K562 (cell line): ENCODE data around the gene MAGI1. TPM values are rescaled to one million over a fixed set of nuclear protein-coding genes. Genes with fewer than 3 reads are reported as not detected.

Experiments used
- ATAC-seq: fragments of 200-7000 bp; cut with Tn5 transposase; 3 replicates; pipeline ENCODE4 v1.9.1; 2020; ENCODE audit warnings: moderate library complexity
- BruUV-seq: library from RNA; stranded (reverse); fragments of 400-500 nt; replicated peaks from 2 replicates; lab custom pipeline; 2021; lab: Mats Ljungman, UMichigan
- CTCF ChIA-PET: fragments of 300-600 bp; formaldehyde crosslinking; extraction: SDS; loops from one replicate; lab custom pipeline; 2021; ENCODE audit warnings: low intra/inter-chr PET ratio; lab: Yijun Ruan, JAX
- POLR2A ChIA-PET: fragments of 300-600, 350-650 bp; sonication (Branson Sonifier 250); formaldehyde crosslinking; extraction: SDS; loops from one replicate; lab custom pipeline; 2021; ENCODE audit warnings: antibody characterized with exemption, inconsistent platforms; lab: Yijun Ruan, JAX
- DNase-seq, 4 experiments: peaks; one replicate each; pipeline versions ENCODE4 v3.0.0 to v3.0.0-alpha.2; 2011 to 2018; ENCODE audit warnings: low spot score in 3 of 4, mixed read lengths in 3 of 4; ENCODE audit errors: extremely low read depth in 1 of 4
- FAIRE-seq: peaks from 2 replicates; lab custom pipeline; 2011; peaks lifted over from hg19 to GRCh38; lab: Jason Lieb, UNC
- H2AFZ ChIP-seq: 2 replicates; pipeline ENCODE4 v1.6.0; 2011; ENCODE audit warnings: low read depth, low read length, control low read depth, inconsistent platforms
- H3K27ac ChIP-seq: fragments of 200-600 bp; 3 replicates; pipeline ENCODE4 v1.8.0; 2011; ENCODE audit warnings: low read depth, mild to moderate bottlenecking, control low read depth, inconsistent platforms, low read length, moderate library complexity, mixed read lengths; ENCODE audit errors: extremely low read depth
- H3K27me3 ChIP-seq, 2 experiments: fragments of 300-600 bp in 1 of 2; 2 replicates in 1 of 2; 3 replicates in 1 of 2; pipeline versions ENCODE4 v1.6.0 to v1.8.0; 2011; ENCODE audit warnings: inconsistent platforms in 2 of 2, low read length in 2 of 2, mild to moderate bottlenecking in 1 of 2, mixed read lengths in 1 of 2, moderate library complexity in 1 of 2; ENCODE audit not compliant: control insufficient read depth in 2 of 2, insufficient read depth in 2 of 2
- H3K36me3 ChIP-seq: fragments of 300-600 bp; 3 replicates; pipeline ENCODE4 v1.8.0; 2011; ENCODE audit warnings: mild to moderate bottlenecking, low read length, inconsistent platforms; ENCODE audit not compliant: control insufficient read depth, insufficient read depth
- H3K4me1 ChIP-seq, 2 experiments: fragments of 200-600 bp in 1 of 2; replicated peaks in 1 of 2; 2 replicates in 1 of 2; 3 replicates in 1 of 2; pipeline versions ENCODE4 v1.5.1 to v1.8.0; 2011; ENCODE audit warnings: inconsistent platforms in 2 of 2, low read length in 2 of 2, mild to moderate bottlenecking in 1 of 2, mixed read lengths in 1 of 2, moderate library complexity in 1 of 2; ENCODE audit not compliant: control insufficient read depth in 2 of 2, insufficient read depth in 2 of 2
- H3K4me2 ChIP-seq: 2 replicates; pipeline ENCODE4 v1.6.1; 2011; ENCODE audit warnings: low read length, control low read depth, inconsistent platforms, mixed read lengths; ENCODE audit not compliant: insufficient read depth
- H3K4me3 ChIP-seq: fragments of 200-600 bp; sonication (generic), shearing (Covaris generic); 2 replicates; pipeline ENCODE4 v1.5.1; 2016; ENCODE audit warnings: control low read depth, inconsistent platforms
- H3K79me2 ChIP-seq: fragments of 200-600 bp; 3 replicates; pipeline ENCODE4 v1.8.0; 2011; ENCODE audit warnings: low read length, inconsistent platforms; ENCODE audit not compliant: control insufficient read depth, insufficient read depth
- H3K9ac ChIP-seq, 2 experiments: 2 replicates each; pipeline versions ENCODE4 v1.6.0 to v1.6.1; 2011; ENCODE audit warnings: low read depth in 2 of 2, low read length in 2 of 2, control low read depth in 1 of 2, inconsistent platforms in 1 of 2, mild to moderate bottlenecking in 1 of 2, mixed read lengths in 1 of 2; ENCODE audit not compliant: insufficient read depth in 1 of 2
- H3K9me1 ChIP-seq: one replicate; pipeline ENCODE4 v1.6.0; 2011; ENCODE audit warnings: inconsistent platforms, mild to moderate bottlenecking, low read length, moderate library complexity; ENCODE audit not compliant: control insufficient read depth, insufficient read depth
- H3K9me3 ChIP-seq: replicated peaks from 2 replicates; pipeline ENCODE4 v1.5.1; 2011; ENCODE audit warnings: low read depth, low read length, inconsistent platforms; ENCODE audit not compliant: control insufficient read depth, insufficient read depth
- H4K20me1 ChIP-seq: replicated peaks from 2 replicates; pipeline ENCODE4 v1.6.1; 2011; ENCODE audit warnings: low read length, inconsistent platforms, mixed read lengths; ENCODE audit not compliant: control insufficient read depth, insufficient read depth
- ATF2 ChIP-seq: sonication (generic); formaldehyde crosslinking; IDR thresholded peaks from 2 replicates; pipeline ENCODE4 v1.8.1; 2022; ENCODE audit warnings: missing genetic modification reagents
- CHD1 ChIP-seq: fragments of 200-600 bp; sonication (generic); IDR thresholded peaks from one replicate; pipeline ENCODE4 v1.6.1; 2012; ENCODE audit warnings: mild to moderate bottlenecking, moderate library complexity, low read length, inconsistent platforms
- ELF4 ChIP-seq: fragments of 450-650 bp; formaldehyde crosslinking; IDR thresholded peaks from 2 replicates; pipeline ENCODE4 v1.4.0; 2022; ENCODE audit warnings: missing genetic modification characterization
- ETS1 ChIP-seq: conservative IDR thresholded peaks from 2 replicates; pipeline ENCODE4 v1.6.1; 2011; ENCODE audit warnings: low read depth, mild to moderate bottlenecking, low read length; ENCODE audit not compliant: control insufficient read depth
- MEF2D ChIP-seq: conservative IDR thresholded peaks from 2 replicates; pipeline ENCODE4 v1.6.1; 2016; ENCODE audit warnings: low read depth, missing genetic modification characterization, missing compliant biosample characterization
- NBN ChIP-seq: fragments of 450-650 bp; IDR thresholded peaks from 2 replicates; pipeline ENCODE4 v1.6.1; 2016; ENCODE audit warnings: low read depth, mild to moderate bottlenecking
- NCOA1 ChIP-seq: fragments of 450-650 bp; IDR thresholded peaks from 2 replicates; pipeline ENCODE4 v1.6.1; 2016; ENCODE audit warnings: low read depth
- PHF20 ChIP-seq: fragments of 450-650 bp; IDR thresholded peaks from 2 replicates; pipeline ENCODE4 v1.6.1; 2018; ENCODE audit not compliant: partially characterized antibody
- PURB ChIP-seq: sonication (generic); formaldehyde crosslinking; IDR thresholded peaks from 2 replicates; pipeline ENCODE4 v1.9.0; 2021; ENCODE audit warnings: low read depth, mild to moderate bottlenecking, missing genetic modification reagents
- RFX1 ChIP-seq: fragments of 450-650 bp; IDR thresholded peaks from 2 replicates; pipeline ENCODE4 v1.6.1; 2016; ENCODE audit warnings: mild to moderate bottlenecking, moderate library complexity
- SMARCB1 ChIP-seq: IDR thresholded peaks from 2 replicates; pipeline ENCODE4 v1.6.1; 2011; ENCODE audit warnings: improper control_type of control experiment, low read depth; ENCODE audit not compliant: insufficient read length
- ZMIZ1 ChIP-seq, 2 experiments: fragments of 150-350 bp in 1 of 2; IDR thresholded peaks; 2 replicates each; pipeline ENCODE4 v1.6.1; 2012 to 2016; ENCODE audit warnings: low read depth in 2 of 2, low read length in 2 of 2, mild to moderate bottlenecking in 1 of 2, moderate library complexity in 1 of 2
- ZNF12 ChIP-seq: sonication (generic); formaldehyde crosslinking; IDR thresholded peaks from 2 replicates; pipeline ENCODE4 v1.4.0; 2020; ENCODE audit warnings: mild to moderate bottlenecking, missing genetic modification reagents
- ZSCAN32 ChIP-seq: fragments of 450-650 bp; formaldehyde crosslinking; IDR thresholded peaks from 2 replicates; pipeline ENCODE4 v1.4.0; 2020; ENCODE audit warnings: mild to moderate bottlenecking, moderate library complexity
- WGBS: fragments of 100-300 bp; shearing (Covaris generic); methylation state at CpG from one replicate; pipeline ENCODE4 v1.1.6; 2016; ENCODE audit warnings: low coverage, mixed read lengths; ENCODE audit not compliant: insufficient coverage; ENCODE audit errors: missing lambda C conversion rate; 5-methylcytosine and 5-hydroxymethylcytosine counted together
- in situ Hi-C: fragments of 300-500 bp; cut with MboI; formaldehyde crosslinking; loops from 4 replicates; pipeline ENCODE4 v1.15.0; 2018; ENCODE audit warnings: inconsistent platforms, mixed read lengths
- intact Hi-C: fragments of 100-400 bp; cut with micrococcal nuclease; formaldehyde crosslinking; loops from 2 replicates; pipeline ENCODE4 v1.14.2; 2022
- polyA plus RNA-seq, 8 experiments: library from polyadenylated mRNA; depleted of rRNA in 4 of 8; stranded (reverse) in 5 of 8; unstranded in 3 of 8; fragments of >200 nt; fragmentation: Nextera tagmentation in 2 of 8; fragmentation: Illumina TruSeq in 1 of 8; extraction: Ambion mirVana in 2 of 8; extraction: Trizol in 1 of 8; gene quantifications; 2 replicates each; pipeline versions ENCODE4 v1.2.1 to v1.2.3, GENCODE V29; 2011 to 2014; ENCODE audit warnings: inconsistent platforms in 1 of 8, missing spikeins in 1 of 8
- total RNA-seq, 7 experiments: library from RNA; depleted of rRNA in 6 of 7; stranded (reverse); fragments of >200 nt in 6 of 7; fragmentation: Illumina TruSeq in 2 of 7; extraction: Trizol in 2 of 7; gene quantifications; 2 replicates each; pipeline versions ENCODE4 v1.2.1 to v1.2.3, GENCODE V29; 2011 to 2021; ENCODE audit warnings: low replicate concordance in 1 of 7

Gene MAGI1
- total and polyA plus RNA-seq, 9 of the 15 experiments (the other 6 are each of a cell fraction or from before 2014, with no cell fraction given): 7.8 to 59.4 (median 43.2) TPM

GRCh38 chr3:65787340-65787739 lies 251.4 kb downstream of the MAGI1 start:
- no peak for DNase-seq
- no peaks in the 10 kb centered on the region for H3K36me3 ChIP-seq
- H4K20me1 ChIP-seq: no peaks in the 10 kb centered on the region
- no peaks in the 10 kb centered on the region for H3K9me1 ChIP-seq
- TF ChIP-seq NBN (no peak), SMARCB1 (no peak), NCOA1 (no peak), MEF2D (tag) (no peak), PURB (no peak), ZSCAN32 (CRISPR knock-in tag) (no peak), CHD1 (no peak), ZMIZ1 (IDR thresholded peaks at IDR 0.05; ENCODE audit: low read depth in 2 of 2, low read length in 2 of 2) (no peak), RFX1 (no peak), ETS1 (no peak), PHF20 (no peak), ZNF12 (no peak), ATF2 (CRISPR knock-in tag) (no peak), ELF4 (no peak)
- in situ Hi-C loops (loop anchor here (25.0 kb wide), 1 partner anchor 350 kb away; no protein-coding TSS in a partner anchor), intact Hi-C loops (loop anchor here (10.0 kb wide), 1 partner anchor 127 kb away; no protein-coding TSS in a partner anchor)
- ATAC-seq: no peak
- no peak overlapping the region for H3K4me2 ChIP-seq
- ChIA-PET POLR2A (no interaction called here), CTCF (no interaction called here)
- H3K9ac ChIP-seq: no peak overlapping the region
- no peaks in the 10 kb centered on the region for H3K79me2 ChIP-seq
- no peaks in the 10 kb centered on the region for H3K9me3 ChIP-seq
- 2% methylated on average over 5 of the region's 5 CpGs for WGBS
- H3K27ac ChIP-seq: no peak overlapping the region
- H2AFZ ChIP-seq: no peak overlapping the region
- no TSS peak for BruUV-seq
- H3K27me3 ChIP-seq: peaks cover 0 to 2% of the 10 kb centered on the region in 2 experiments; a peak in 1 of 5 replicates
- H3K4me1 ChIP-seq: no peaks in the 10 kb centered on the region
- H3K4me3 ChIP-seq: no peak overlapping the region
- no peak for FAIRE-seq
